ENCODE results near the gene NFYB. TPM values are rescaled to one million over a fixed set of nuclear protein-coding genes. Genes with fewer than 3 reads are reported as not detected.

NFYB gene
- total RNA-seq, 1 donor from 2014 or later: 37.7 TPM

DNA sequence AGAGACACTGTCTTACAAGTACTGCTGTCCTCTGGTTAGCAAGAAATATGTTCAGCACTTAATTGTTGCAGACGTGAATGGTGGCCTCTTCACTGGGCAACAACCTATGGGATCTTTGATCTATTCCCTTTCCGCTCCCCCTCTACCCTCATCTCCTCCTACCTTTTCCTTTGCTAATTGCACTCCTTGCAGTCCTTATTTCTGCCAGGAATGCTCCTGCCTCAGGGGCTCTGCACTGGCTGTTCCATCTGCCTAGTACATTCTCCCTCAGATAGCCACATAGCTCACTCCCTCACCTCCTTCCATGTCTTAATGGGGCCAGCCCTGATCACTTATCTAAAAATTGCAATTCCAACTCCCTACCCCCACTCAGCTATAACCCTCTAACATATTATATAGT lies 4.5 kb upstream of the NFYB start:
- ATAC-seq: no peak

DNA sequence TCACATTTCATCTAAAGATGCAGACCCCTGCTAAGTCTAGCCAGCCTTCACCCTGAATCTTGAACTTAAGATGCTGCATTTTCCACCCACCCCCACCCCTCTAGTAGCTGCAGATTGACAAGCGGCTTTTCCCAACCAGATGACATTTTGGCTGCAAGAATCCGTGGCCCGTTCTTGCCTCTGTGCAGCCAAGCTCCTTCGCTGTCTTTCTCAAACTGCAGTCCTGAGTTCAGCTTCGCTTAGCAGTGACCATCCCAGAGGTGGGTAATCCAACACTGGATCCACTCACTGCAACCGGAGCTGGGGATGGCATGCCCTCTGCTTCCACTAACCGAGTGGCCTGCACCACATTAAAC lies 765 bp upstream of the NFYB start:
- H3K36me3 ChIP-seq: no peaks in the 10 kb centered on the region
- no peaks in the 10 kb centered on the region for H3K9me3 ChIP-seq
- no peak for ATAC-seq
- peaks cover 18% of the 10 kb centered on the region for H3K4me1 ChIP-seq
- H3K27me3 ChIP-seq: no peaks in the 10 kb centered on the region
- peak overlapping the region; percentile 51 for H3K4me3 ChIP-seq
- DNase-seq: no peak
- intact Hi-C loops (cut with DNase I): no loop called here
- peak overlapping the region; percentile 85 for H3K27ac ChIP-seq
- TF ChIP-seq, protein P1, sequence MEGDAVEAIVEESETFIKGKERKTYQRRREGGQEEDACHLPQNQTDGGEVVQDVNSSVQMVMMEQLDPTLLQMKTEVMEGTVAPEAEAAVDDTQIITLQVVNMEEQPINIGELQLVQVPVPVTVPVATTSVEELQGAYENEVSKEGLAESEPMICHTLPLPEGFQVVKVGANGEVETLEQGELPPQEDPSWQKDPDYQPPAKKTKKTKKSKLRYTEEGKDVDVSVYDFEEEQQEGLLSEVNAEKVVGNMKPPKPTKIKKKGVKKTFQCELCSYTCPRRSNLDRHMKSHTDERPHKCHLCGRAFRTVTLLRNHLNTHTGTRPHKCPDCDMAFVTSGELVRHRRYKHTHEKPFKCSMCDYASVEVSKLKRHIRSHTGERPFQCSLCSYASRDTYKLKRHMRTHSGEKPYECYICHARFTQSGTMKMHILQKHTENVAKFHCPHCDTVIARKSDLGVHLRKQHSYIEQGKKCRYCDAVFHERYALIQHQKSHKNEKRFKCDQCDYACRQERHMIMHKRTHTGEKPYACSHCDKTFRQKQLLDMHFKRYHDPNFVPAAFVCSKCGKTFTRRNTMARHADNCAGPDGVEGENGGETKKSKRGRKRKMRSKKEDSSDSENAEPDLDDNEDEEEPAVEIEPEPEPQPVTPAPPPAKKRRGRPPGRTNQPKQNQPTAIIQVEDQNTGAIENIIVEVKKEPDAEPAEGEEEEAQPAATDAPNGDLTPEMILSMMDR (IDR thresholded peaks at IDR 0.05): no peak

More for the DNA sequence above, 4.5 kb upstream of the NFYB start:
- Histone ChIP-seq H3K9me3 (no peaks in the 10 kb centered on the region), H3K4me3 (no peak overlapping the region), H3K4me1 (no peaks in the 10 kb centered on the region), H3K36me3 (no peaks in the 10 kb centered on the region), H3K27me3 (no peaks in the 10 kb centered on the region), H3K27ac (no peak overlapping the region)
- DNase-seq: no peak
- TF ChIP-seq, protein P1 (IDR thresholded peaks at IDR 0.05): no peak
- intact Hi-C loops (cut with DNase I): no loop called here

DNA sequence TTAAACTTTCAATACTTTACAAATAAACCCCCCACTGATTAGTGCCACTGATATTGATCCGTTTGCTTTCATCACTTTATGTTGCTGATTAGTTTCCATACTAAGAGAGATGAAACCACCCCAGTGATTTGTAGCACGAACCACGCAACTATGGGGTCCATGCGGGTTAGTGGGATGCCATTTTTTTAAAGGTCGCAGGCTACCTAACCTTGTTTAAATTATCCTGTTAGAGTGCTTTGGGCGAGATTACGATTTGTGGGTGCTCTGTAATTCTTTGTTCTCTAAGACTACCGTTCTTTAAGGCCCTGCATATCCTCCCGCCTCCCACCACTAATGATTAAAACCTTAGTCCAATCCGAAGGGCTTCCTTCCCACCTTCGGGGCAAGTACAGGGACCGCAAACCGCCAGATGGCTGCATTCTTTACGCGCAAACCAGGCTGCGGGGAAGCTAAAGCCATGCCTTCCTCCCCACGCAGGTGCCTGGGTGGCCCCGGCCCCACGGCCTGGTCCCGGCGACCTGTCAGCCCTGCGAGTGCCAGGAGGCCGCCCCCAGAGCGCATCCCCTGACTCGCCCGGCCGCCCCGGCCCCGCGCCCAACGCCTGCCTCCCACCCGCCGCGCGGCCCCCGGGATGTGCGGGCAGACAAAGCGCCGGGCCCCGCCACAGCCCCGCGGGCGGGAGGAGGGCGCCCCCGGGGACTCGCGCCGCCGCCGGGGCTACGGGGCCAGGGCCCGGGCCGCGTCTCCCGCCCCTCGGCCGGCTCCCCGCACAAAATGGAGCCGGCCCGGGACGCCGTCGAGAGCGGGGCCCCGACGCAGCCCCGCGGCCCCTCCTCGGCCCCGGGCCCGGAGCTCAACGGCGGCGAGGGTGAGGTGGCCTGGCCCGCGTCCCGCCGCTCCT lies 759 bp downstream of the NFYB start:
- ATAC-seq: peak; percentile 1
- DNase-seq: peak; percentile 73
- peak overlapping the region; percentile 86 for H3K27ac ChIP-seq
- H3K36me3 ChIP-seq: peaks cover 10% of the 10 kb centered on the region
- H3K9me3 ChIP-seq: no peaks in the 10 kb centered on the region
- peak overlapping the region; percentile 77 for H3K4me3 ChIP-seq
- TF ChIP-seq, protein P1 (IDR thresholded peaks at IDR 0.05): no peak
- no peaks in the 10 kb centered on the region for H3K27me3 ChIP-seq
- peaks cover 28% of the 10 kb centered on the region for H3K4me1 ChIP-seq
- intact Hi-C loops (cut with DNase I): no loop called here

DNA sequence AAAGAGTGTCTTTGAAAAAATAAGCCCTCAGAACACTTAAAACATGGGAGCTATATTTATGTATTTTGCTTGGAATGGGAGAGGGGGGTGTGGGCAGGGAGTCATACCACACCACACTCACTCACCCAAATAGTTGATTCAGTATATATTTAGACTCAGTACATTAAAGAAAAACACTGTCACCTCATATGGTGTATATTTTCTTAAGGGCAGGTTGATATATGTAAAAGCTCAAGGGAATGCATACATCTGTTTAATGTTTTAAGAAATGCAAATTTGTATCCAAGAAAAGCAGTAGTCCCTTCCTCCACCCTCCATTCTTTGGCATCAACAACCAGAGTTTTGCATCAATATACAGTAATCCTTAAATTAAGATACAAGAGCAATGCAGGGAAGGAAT lies 1.4 kb downstream of the NFYB start:
- DNase-seq (no peak), ATAC-seq (no peak)
- Histone ChIP-seq H3K36me3 (peaks cover 13% of the 10 kb centered on the region), H3K4me1 (peaks cover 31% of the 10 kb centered on the region), H3K4me3 (peak overlapping the region; percentile 77), H3K27me3 (no peaks in the 10 kb centered on the region), H3K27ac (peak overlapping the region; percentile 86), H3K9me3 (no peaks in the 10 kb centered on the region)
- intact Hi-C loops (cut with DNase I): no loop called here
- TF ChIP-seq, protein P1 (IDR thresholded peaks at IDR 0.05): no peak

DNA sequence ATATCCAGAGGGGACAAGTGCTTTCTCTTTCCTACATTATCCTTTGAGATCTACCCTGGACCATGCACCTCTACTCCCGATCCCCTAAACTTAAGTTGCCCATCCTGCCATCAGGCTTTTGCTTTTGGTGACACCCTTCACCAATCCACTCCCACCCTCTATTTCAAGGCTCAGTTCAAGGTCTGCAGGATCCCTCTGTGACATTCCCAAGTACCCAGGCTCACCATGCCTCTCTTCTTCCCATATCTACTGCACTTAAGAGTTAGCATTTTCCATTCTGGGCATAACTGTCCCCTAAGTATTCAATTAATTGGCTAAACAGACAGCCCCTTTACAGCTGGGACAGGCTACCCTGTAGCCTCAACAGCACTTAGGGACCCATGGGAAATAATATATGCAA lies 3.1 kb downstream of the NFYB start:
- Histone ChIP-seq H3K4me1 (peaks cover 44% of the 10 kb centered on the region), H3K36me3 (peaks cover 13% of the 10 kb centered on the region), H3K27me3 (no peaks in the 10 kb centered on the region), H3K9me3 (no peaks in the 10 kb centered on the region), H3K4me3 (no peak overlapping the region), H3K27ac (no peak overlapping the region)
- intact Hi-C loops (cut with DNase I): no loop called here
- ATAC-seq: no peak
- TF ChIP-seq, protein P1 (IDR thresholded peaks at IDR 0.05): no peak
- DNase-seq: no peak
